ENCODE data around the gene RNU5D-1. TPM values are rescaled to one million over a fixed set of nuclear protein-coding genes. Genes with fewer than 3 reads are reported as not detected.
"Not testable (repeated sequence)": the region's sequence is repeated elsewhere in the genome, so short reads cannot be mapped to it uniquely, and the experiment has no call there.

The RNU5D-1 gene
- total and polyA plus RNA-seq, 12 donors, result not detected

DNA sequence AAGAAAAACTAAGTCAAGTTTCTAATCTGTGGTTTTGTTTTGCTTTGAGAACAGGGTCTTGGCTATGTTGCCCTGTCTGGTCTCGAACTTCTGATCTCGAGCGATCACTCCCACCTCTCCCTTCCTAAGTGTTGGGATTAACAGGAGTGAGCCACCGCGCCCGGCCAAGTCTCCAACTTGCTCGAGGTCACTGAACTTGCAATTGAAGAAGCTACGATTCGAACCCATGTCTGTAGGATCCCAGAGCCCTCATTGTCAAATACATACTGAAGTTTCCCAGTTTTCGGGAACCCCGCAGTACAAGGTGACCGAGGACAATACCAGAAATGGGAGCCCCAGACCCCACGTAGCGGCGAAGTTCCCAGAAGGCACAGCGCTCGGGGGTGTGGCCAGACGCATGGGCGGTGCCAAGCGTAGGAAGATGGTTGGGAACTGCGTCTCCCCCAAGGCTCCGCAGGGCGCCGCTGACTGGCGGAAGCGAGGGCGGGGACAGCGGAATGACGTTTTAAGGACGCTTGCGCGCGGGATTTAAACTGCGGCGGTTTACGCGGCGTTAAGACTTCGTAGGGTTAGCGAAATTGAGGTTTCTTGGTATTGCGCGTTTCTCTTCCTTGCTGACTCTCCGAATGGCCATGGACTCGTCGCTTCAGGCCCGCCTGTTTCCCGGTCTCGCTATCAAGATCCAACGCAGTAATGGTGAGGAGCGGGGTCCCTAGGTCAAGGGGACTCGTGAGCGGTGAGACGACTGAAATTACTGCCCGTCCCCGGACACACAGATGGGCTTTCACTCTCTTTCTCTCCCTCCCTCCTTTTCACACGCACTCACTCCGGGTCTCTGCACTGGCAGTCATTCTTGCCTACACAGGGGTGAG is 8.6 kb upstream of the RNU5D-1 start, which contains the start of gene KIF2C:
KIF2C (plus strand) TSS at position 531 of the 872 bp plus-strand sequence; CDS start at position 627, 96 bp downstream.
- WGBS, 2 donors, result 0 to 1% methylated on average over 57 of the region's 57 CpGs
- Histone ChIP-seq H3K9me3 (no peaks in the 10 kb centered on the region), H3K27ac (peak within 1 kb of the TSS; percentile 34 to 91 (median 82)), H3K4me3 (peak within 1 kb of the TSS; percentile 31 to 64 (median 52)), H3K4me1 (peaks cover 0 to 11% (median 8%) of the 10 kb centered on the region in 9 donors), H3K27me3 (no peaks in the 10 kb centered on the region), H3K36me3 (peaks cover 0 to 13% (median 0%) of the 10 kb centered on the region in 9 donors)
- DNase-seq, result peak; percentile 97
- intact Hi-C loops (cut with DNase I), result loop anchor here in 5 of 10 donors (1.0 to 10.0 kb wide), 5 partner anchors 8 to 565 kb away; partner anchors contain the start of genes RPS8 (in 2 of the 5) and RNU5D-1 (in 1 of the 5)
- ATAC-seq, result peak; percentile 99 to 100 (median 100)
- TF ChIP-seq, protein P1, sequence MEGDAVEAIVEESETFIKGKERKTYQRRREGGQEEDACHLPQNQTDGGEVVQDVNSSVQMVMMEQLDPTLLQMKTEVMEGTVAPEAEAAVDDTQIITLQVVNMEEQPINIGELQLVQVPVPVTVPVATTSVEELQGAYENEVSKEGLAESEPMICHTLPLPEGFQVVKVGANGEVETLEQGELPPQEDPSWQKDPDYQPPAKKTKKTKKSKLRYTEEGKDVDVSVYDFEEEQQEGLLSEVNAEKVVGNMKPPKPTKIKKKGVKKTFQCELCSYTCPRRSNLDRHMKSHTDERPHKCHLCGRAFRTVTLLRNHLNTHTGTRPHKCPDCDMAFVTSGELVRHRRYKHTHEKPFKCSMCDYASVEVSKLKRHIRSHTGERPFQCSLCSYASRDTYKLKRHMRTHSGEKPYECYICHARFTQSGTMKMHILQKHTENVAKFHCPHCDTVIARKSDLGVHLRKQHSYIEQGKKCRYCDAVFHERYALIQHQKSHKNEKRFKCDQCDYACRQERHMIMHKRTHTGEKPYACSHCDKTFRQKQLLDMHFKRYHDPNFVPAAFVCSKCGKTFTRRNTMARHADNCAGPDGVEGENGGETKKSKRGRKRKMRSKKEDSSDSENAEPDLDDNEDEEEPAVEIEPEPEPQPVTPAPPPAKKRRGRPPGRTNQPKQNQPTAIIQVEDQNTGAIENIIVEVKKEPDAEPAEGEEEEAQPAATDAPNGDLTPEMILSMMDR (IDR thresholded peaks at IDR 0.05), result peak in 3 of 9 donors; percentile 15 to 31 (median 18)

DNA sequence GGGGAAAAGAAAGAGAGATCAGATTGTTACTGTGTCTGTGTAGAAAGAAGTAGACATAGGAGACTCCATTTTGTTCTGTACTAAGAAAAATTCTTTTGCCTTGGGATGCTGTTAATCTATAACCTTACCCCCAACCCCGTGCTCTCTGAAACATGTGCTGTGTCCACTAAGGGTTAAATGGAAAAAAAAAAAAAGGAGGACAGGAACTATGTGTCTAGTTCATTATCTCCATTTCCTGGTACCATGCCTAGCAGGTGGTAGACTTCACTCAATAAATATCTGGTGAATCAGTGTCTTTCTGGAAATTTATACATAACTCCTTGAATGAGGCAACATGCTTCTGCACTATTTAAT is 8.0 kb upstream of the RNU5D-1 start:
- not testable (repeated sequence) for H3K36me3 ChIP-seq, H3K27me3 ChIP-seq, H3K9me3 ChIP-seq, DNase-seq
- H3K4me1 ChIP-seq, result peaks cover 0 to 11% (median 8%) of the 10 kb centered on the region in 9 donors
- WGBS, 2 donors, result 56 to 87% methylated on average over 1 of the region's 1 CpG
- ATAC-seq, result peak in 1 of 8 donors; percentile 3
- H3K27ac ChIP-seq, result peak overlapping the region; percentile 34 to 91 (median 82)
- peak overlapping the region; percentile 31 to 64 (median 52) for H3K4me3 ChIP-seq
- intact Hi-C loops (cut with DNase I), result loop anchor here in 5 of 10 donors (1.0 to 10.0 kb wide), 5 partner anchors 8 to 566 kb away; partner anchors contain the start of genes RPS8 (in 2 of the 5) and RNU5D-1 (in 1 of the 5)

DNA sequence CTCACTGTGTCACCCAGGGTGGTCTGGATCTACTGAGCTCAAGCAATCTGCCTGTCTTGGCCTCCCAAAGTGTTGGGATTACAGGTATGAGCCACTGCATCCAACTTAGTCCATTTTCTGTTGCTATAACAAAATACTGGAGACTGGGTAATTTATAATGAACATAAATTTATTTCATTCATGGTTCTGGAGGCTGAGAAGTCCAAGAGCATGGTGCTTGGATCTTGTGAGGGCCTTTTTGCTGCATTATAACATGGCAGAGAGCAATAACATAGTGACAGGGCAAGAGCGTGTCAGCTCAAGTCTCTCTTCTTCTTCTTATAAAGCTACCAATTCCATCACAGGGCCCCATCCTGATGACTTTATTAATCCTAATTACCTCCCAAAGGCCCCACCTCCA is 5.0 kb upstream of the RNU5D-1 start:
- WGBS, 2 donors, result 98 to 100% methylated on average over 1 of the region's 1 CpG
- H3K9me3 ChIP-seq, result no peaks in the 10 kb centered on the region
- no peak overlapping the region for H3K4me3 ChIP-seq
- H3K36me3 ChIP-seq, result no peaks in the 10 kb centered on the region
- TF ChIP-seq, protein P1 (IDR thresholded peaks at IDR 0.05), result no peak
- no peaks in the 10 kb centered on the region for H3K27me3 ChIP-seq
- H3K4me1 ChIP-seq, result peaks cover 3 to 32% (median 8%) of the 10 kb centered on the region in 9 donors
- DNase-seq (no peak), ATAC-seq (no peak)
- intact Hi-C loops (cut with DNase I), result loop anchor here in 4 of 10 donors (5.0 to 10.0 kb wide), 3 partner anchors 41 to 569 kb away; partner anchors contain the start of gene RPS8 (in 1 of the 4)
- H3K27ac ChIP-seq, result no peak overlapping the region

DNA sequence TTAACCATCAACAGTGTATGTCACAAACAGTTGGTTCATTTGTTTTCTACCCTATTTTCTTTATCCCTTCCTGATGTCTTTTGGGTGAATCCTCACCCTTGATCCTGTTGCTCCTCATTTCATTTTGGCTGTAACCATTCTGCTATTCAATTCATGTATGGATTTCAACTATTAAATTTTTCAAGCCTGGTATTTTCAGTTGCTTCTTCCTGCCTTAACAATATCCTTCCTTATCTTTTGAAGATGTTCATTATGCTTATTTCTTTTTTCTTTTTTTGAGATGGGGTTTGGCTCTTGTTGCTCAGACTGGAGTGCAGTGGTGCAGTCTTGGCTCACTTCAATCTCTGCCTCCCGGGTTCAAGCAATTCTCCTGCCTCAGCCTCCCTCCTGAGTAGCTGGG is 2.8 kb upstream of the RNU5D-1 start:
- Histone ChIP-seq H3K4me1 (peaks cover 0 to 42% (median 8%) of the 10 kb centered on the region in 9 donors), H3K36me3 (no peaks in the 10 kb centered on the region), H3K9me3 (no peaks in the 10 kb centered on the region), H3K27me3 (no peaks in the 10 kb centered on the region), H3K4me3 (no peak overlapping the region), H3K27ac (peak overlapping the region in 2 of 10 donors; percentile 21 to 39)
- no peak for DNase-seq
- WGBS, 2 donors, result 70 to 85% methylated on average over 1 of the region's 1 CpG
- TF ChIP-seq, protein P1 (IDR thresholded peaks at IDR 0.05), result no peak
- no peak for ATAC-seq
- intact Hi-C loops (cut with DNase I), result loop anchor here in 2 of 10 donors (10.0 kb wide), 1 partner anchor 571 kb away; no protein-coding TSS in a partner anchor
